Measurements from ENCODE around the gene RNF41. TPM values are rescaled to one million over a fixed set of nuclear protein-coding genes. Genes with fewer than 3 reads are reported as not detected.

Gene RNF41
- total RNA-seq, 4 donors from 2014 or later: 39.0 to 51.3 (median 42.7) TPM

DNA sequence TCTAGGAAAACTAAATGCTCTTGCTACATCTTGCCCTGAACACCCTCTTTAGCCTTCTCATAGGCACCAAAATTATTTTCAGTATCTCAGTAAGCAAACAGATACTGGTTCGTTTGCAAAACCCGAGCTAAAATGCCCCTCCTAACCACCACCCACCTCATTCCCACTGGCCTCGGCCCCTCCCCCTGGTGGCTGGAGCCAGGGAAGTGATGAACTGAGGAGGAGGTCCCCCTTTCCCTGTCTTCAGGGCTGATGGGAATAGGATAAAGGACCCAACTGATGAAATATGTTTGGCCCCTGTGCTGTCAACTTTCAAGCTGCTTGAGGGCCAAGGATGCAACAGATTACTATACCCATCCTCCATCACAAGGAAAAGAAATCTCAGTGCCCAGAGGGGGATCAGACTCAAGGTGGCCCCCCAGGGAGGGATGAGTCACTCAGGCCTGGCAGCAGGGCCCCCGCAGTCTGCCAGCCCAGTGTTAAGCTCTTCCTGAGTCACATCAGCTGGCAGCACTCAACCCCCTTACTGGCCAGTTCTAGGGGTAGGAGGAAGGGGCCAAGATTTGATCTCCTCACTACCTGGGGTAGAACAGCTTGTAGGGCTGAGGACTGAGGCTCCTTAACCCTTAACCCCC lies 34.7 kb upstream of the RNF41 start:
- no peak overlapping the region for H3K27ac ChIP-seq
- H3K36me3 ChIP-seq: peaks cover 0 to 42% (median 21%) of the 10 kb centered on the region in 4 donors
- H3K9me3 ChIP-seq: no peaks in the 10 kb centered on the region
- peaks cover 16 to 23% (median 22%) of the 10 kb centered on the region in 4 donors for H3K4me1 ChIP-seq
- in situ Hi-C loops (cut with MboI; ENCODE audit: low pct_ligation_motif_present in 1 of 4, low pct_unique_long_range_greater_than_20kb in 1 of 4, low sequenced_read_pairs in 3 of 4) (no loop called here), intact Hi-C loops (cut with DNase I; ENCODE audit: low total_unique reads) (no loop called here)
- no peak overlapping the region for H3K4me3 ChIP-seq
- 41 to 57% methylated on average over 3 to 4 of the region's 4 CpGs for WGBS, 2 donors (ENCODE audit: low coverage in 1 of 2)
- H3K27me3 ChIP-seq: no peaks in the 10 kb centered on the region
- TF ChIP-seq, protein P1, sequence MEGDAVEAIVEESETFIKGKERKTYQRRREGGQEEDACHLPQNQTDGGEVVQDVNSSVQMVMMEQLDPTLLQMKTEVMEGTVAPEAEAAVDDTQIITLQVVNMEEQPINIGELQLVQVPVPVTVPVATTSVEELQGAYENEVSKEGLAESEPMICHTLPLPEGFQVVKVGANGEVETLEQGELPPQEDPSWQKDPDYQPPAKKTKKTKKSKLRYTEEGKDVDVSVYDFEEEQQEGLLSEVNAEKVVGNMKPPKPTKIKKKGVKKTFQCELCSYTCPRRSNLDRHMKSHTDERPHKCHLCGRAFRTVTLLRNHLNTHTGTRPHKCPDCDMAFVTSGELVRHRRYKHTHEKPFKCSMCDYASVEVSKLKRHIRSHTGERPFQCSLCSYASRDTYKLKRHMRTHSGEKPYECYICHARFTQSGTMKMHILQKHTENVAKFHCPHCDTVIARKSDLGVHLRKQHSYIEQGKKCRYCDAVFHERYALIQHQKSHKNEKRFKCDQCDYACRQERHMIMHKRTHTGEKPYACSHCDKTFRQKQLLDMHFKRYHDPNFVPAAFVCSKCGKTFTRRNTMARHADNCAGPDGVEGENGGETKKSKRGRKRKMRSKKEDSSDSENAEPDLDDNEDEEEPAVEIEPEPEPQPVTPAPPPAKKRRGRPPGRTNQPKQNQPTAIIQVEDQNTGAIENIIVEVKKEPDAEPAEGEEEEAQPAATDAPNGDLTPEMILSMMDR (IDR thresholded peaks at IDR 0.05): no peak
- TF ChIP-seq POLR2A (IDR thresholded peaks at IDR 0.05): no peak
- TF ChIP-seq EP300 (IDR thresholded peaks at IDR 0.05; ENCODE audit: low read depth): no peak
- no peak for TF ChIP-seq POLR2AphosphoS5 (IDR thresholded peaks at IDR 0.05)
- DNase-seq: no peak

DNA sequence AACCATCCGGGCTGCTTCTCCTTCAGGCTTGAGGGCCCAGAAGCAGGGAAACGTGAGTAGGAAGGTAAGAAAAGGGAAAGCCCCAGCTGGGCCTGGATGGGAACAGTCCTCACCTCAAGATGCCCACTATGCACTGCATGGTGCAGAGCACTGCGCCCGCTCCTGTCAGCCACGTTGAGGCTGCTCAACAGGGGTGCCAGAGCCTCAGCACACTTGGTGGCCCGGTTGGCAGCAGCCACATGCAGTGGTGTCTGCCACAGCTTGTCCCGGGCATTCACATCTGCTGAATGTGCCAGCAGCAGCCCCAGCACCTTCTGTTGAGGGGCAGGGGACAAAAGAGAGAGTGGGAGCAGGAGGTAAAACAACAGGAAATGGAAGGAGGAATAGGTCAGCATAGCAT lies 33.9 kb upstream of the RNF41 start:
- intact Hi-C loops (cut with DNase I; ENCODE audit: low total_unique reads) (no loop called here), in situ Hi-C loops (cut with MboI; ENCODE audit: low pct_ligation_motif_present in 1 of 4, low pct_unique_long_range_greater_than_20kb in 1 of 4, low sequenced_read_pairs in 3 of 4) (no loop called here)
- no peak overlapping the region for H3K27ac ChIP-seq
- WGBS, 2 donors (ENCODE audit: low coverage in 1 of 2): 84% methylated on average over 7 of the region's 7 CpGs; no CpG with 5 or more reads in 1 of the 2 donors
- H3K27me3 ChIP-seq: no peaks in the 10 kb centered on the region
- no peak overlapping the region for H3K4me3 ChIP-seq
- no peaks in the 10 kb centered on the region for H3K9me3 ChIP-seq
- peaks cover 0 to 43% (median 24%) of the 10 kb centered on the region in 4 donors for H3K36me3 ChIP-seq
- TF ChIP-seq POLR2AphosphoS5 (IDR thresholded peaks at IDR 0.05) (no peak), EP300 (IDR thresholded peaks at IDR 0.05; ENCODE audit: low read depth) (no peak), POLR2A (IDR thresholded peaks at IDR 0.05) (no peak)
- TF ChIP-seq, protein P1 (IDR thresholded peaks at IDR 0.05): no peak
- no peak for DNase-seq
- peaks cover 16 to 23% (median 22%) of the 10 kb centered on the region in 4 donors for H3K4me1 ChIP-seq

DNA sequence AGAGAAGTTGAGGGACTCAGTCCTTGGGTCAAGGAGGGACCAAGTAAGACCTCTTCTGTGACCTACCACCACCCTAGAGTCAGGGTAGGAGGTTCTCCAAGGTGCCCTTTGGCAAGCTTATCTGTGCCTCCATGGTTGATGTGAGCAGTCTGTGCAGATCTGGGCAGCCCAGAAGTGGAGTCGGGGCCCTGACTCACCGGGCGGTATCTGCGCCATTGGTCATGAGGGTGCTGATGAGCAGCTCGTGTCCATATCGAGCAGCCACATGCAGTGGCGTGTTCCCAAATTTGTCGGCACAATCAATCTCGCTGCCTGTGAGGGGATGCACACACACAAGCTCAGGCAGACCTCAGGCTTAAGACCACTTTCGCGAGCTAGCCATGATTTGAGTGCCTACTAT lies 31.4 kb upstream of the RNF41 start:
- Histone ChIP-seq H3K4me3 (no peak overlapping the region), H3K4me1 (peaks cover 11 to 16% (median 15%) of the 10 kb centered on the region in 4 donors), H3K27ac (no peak overlapping the region), H3K27me3 (no peaks in the 10 kb centered on the region), H3K9me3 (no peaks in the 10 kb centered on the region), H3K36me3 (peaks cover 0 to 68% (median 38%) of the 10 kb centered on the region in 4 donors)
- in situ Hi-C loops (cut with MboI; ENCODE audit: low pct_ligation_motif_present in 1 of 4, low pct_unique_long_range_greater_than_20kb in 1 of 4, low sequenced_read_pairs in 3 of 4): no loop called here
- WGBS, 2 donors (ENCODE audit: low coverage in 1 of 2): 96% methylated on average over 7 of the region's 11 CpGs; no CpG with 5 or more reads in 1 of the 2 donors
- intact Hi-C loops (cut with DNase I; ENCODE audit: low total_unique reads): no loop called here
- TF ChIP-seq POLR2A (IDR thresholded peaks at IDR 0.05) (no peak), EP300 (IDR thresholded peaks at IDR 0.05; ENCODE audit: low read depth) (no peak), POLR2AphosphoS5 (IDR thresholded peaks at IDR 0.05) (no peak)
- TF ChIP-seq, protein P1 (IDR thresholded peaks at IDR 0.05): no peak
- DNase-seq: no peak

DNA sequence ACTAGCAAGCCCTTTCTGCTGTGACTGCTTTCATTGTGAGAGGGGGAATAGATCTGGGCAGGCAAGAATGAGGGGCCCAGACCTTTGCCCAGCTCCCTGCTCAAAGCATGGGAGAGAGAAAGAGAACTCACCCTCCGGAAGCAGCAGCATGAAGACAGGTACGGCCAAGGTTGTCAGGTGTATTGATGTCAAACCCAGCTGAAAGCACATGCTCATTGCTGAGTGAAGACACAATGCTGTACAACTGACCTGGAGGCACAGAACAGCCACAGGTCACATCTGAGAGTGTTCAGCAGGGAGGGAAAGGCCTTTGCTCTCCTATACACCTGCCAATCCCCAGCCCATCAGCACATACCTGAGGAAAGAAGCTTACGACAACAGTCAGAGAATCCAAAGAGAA lies 30.9 kb upstream of the RNF41 start:
- no peak for DNase-seq
- H3K27ac ChIP-seq: no peak overlapping the region
- in situ Hi-C loops (cut with MboI; ENCODE audit: low pct_ligation_motif_present in 1 of 4, low pct_unique_long_range_greater_than_20kb in 1 of 4, low sequenced_read_pairs in 3 of 4): no loop called here
- H3K9me3 ChIP-seq: no peaks in the 10 kb centered on the region
- peaks cover 0 to 73% (median 41%) of the 10 kb centered on the region in 4 donors for H3K36me3 ChIP-seq
- H3K4me3 ChIP-seq: no peak overlapping the region
- peaks cover 11 to 15% (median 14%) of the 10 kb centered on the region in 4 donors for H3K4me1 ChIP-seq
- intact Hi-C loops (cut with DNase I; ENCODE audit: low total_unique reads): no loop called here
- 98% methylated on average over 3 of the region's 3 CpGs; no CpG with 5 or more reads in 1 of the 2 donors for WGBS, 2 donors (ENCODE audit: low coverage in 1 of 2)
- H3K27me3 ChIP-seq: no peaks in the 10 kb centered on the region
- TF ChIP-seq, protein P1 (IDR thresholded peaks at IDR 0.05): no peak
- TF ChIP-seq EP300 (IDR thresholded peaks at IDR 0.05; ENCODE audit: low read depth): no peak
- TF ChIP-seq POLR2A (IDR thresholded peaks at IDR 0.05): no peak
- no peak for TF ChIP-seq POLR2AphosphoS5 (IDR thresholded peaks at IDR 0.05)
